ENCODE measurements around the gene TRIOBP. TPM values are rescaled to one million over a fixed set of nuclear protein-coding genes. Genes with fewer than 3 reads are reported as not detected.
A peak's percentile ranks its signal among the peaks of the same experiment; 100 is the strongest.

The TRIOBP gene
- polyA plus RNA-seq, 1 donor (not counting 4 experiments of a cell fraction or from before 2014, with no cell fraction given), result 22.2 TPM

GRCh38 chr22:37684803-37685615, 11.8 kb upstream of the TRIOBP start:
- Histone ChIP-seq H2AFZ (ENCODE audit: control insufficient read depth, low read length) (peak overlapping the region; percentile 93), H3K4me1 (ENCODE audit: control insufficient read depth, extremely low read depth, insufficient read depth, low read length) (peaks cover 35% of the 10 kb centered on the region), H3K4me3 (ENCODE audit: control insufficient read depth in 2 of 3, extremely low read depth in 1 of 3, insufficient read depth in 2 of 3, low read depth in 1 of 3, low read length in 3 of 3) (peak overlapping the region in 1 of 3 experiments; percentile 7), H3K9me3 (ENCODE audit: control insufficient read depth, low read depth, low read length) (no peaks in the 10 kb centered on the region), H3K9me1 (ENCODE audit: control insufficient read depth, extremely low read depth, insufficient read depth, low read length) (no peaks in the 10 kb centered on the region), H3K4me2 (ENCODE audit: control insufficient read depth, extremely low read depth, insufficient read depth, low read depth, low read length) (peak overlapping the region; percentile 100), H3K79me2 (ENCODE audit: control insufficient read depth, insufficient read depth, low read length) (peaks cover 11% of the 10 kb centered on the region), H3K27ac (ENCODE audit: control insufficient read depth, insufficient read depth, low read length) (peak overlapping the region; percentile 92), H4K20me1 (ENCODE audit: control insufficient read depth, extremely low read depth, insufficient read depth, low read length) (peaks cover under 1% of the 10 kb centered on the region), H3K27me3 (ENCODE audit: control insufficient read depth, extremely low read depth, insufficient read depth, low read length) (no peaks in the 10 kb centered on the region), H3K9ac (ENCODE audit: control insufficient read depth, extremely low read depth, insufficient read depth, low read length) (peak overlapping the region; percentile 36), H3K36me3 (ENCODE audit: control insufficient read depth in 2 of 2, extremely low read depth in 1 of 2, insufficient read depth in 2 of 2, low read length in 2 of 2) (peaks cover 0 to 7% of the 10 kb centered on the region in 2 experiments)
- dilution Hi-C loops (cut with MboI; ENCODE audit: extremely low pct_ligation_motif_present, low sequenced_read_pairs), result no loop called here
- no peak for TF ChIP-seq EZH2 (IDR thresholded peaks at IDR 0.05; ENCODE audit: low read length)
- no peak for TF ChIP-seq CTCF (optimal IDR thresholded peaks at IDR 0.05 in 1 of 3, IDR thresholded peaks at IDR 0.05 in 1 of 3, conservative IDR thresholded peaks at IDR 0.05 in 1 of 3; ENCODE audit: extremely low read depth in 1 of 3, insufficient read depth in 2 of 3, low read length in 3 of 3)
- DNase-seq (ENCODE audit: low read depth, low spot score) (no peak), FAIRE-seq (peak; percentile 84)

DNA sequence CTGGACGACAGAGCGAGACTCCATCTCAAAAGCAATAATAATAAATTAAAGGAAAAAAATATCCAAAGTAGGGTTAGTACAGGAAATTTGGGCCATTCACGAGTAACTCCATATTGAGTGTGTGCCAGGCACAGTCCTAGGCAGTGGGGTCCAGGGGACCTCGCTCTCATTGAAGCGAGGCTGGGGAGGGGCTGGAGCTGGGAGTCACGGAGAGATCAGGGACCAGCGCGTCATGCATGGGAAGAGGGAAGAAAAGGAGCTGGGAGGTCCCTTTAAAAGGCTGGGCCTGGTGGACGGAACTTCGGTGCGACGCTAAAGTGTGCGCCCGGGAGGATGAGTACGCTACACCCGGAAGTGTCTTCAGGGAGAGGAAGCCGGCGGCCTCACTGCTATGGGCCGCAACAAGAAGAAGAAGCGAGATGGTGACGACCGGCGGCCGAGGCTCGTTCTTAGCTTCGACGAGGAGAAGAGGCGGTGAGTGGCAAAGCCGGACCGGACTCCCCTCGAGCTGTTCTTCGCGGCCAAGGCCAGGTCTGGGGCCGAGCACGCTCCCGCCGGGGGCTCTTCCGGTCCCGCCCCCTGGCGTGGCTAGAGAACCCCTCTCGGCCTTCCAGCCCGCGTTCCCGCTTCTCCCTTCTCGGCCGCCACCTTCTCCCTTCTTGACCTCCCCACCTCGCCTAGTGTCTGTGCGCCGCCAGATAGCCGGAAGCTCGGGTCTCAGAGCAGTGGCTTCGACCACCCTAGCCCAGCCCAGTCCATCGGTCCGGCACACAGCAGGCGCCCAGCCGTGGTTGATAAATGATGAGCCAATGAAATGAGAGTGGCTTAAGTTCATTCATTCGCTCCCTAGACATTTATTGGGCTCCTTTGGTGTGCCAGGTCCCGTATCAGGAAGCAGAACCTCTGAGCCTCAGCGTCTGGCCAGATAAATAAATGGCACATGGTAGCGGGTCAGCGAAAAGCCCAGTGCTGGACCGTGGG, 10.6 kb upstream of the TRIOBP start, which contains the start of gene NOL12:
NOL12 (plus strand) TSS at position 342 of the 981 bp plus-strand sequence; CDS start at position 392, 50 bp downstream.
- Histone ChIP-seq H3K9me3 (ENCODE audit: control insufficient read depth, low read depth, low read length) (no peaks in the 10 kb centered on the region), H3K4me3 (ENCODE audit: control insufficient read depth in 2 of 3, extremely low read depth in 1 of 3, insufficient read depth in 2 of 3, low read depth in 1 of 3, low read length in 3 of 3) (peak within 1 kb of the TSS; percentile 81 to 100 (median 99)), H3K79me2 (ENCODE audit: control insufficient read depth, insufficient read depth, low read length) (peaks cover 11% of the 10 kb centered on the region), H3K9ac (ENCODE audit: control insufficient read depth, extremely low read depth, insufficient read depth, low read length) (peak within 1 kb of the TSS; percentile 95), H3K4me1 (ENCODE audit: control insufficient read depth, extremely low read depth, insufficient read depth, low read length) (peaks cover 48% of the 10 kb centered on the region), H4K20me1 (ENCODE audit: control insufficient read depth, extremely low read depth, insufficient read depth, low read length) (peaks cover 3% of the 10 kb centered on the region), H3K27ac (ENCODE audit: control insufficient read depth, insufficient read depth, low read length) (peak within 1 kb of the TSS; percentile 92), H2AFZ (ENCODE audit: control insufficient read depth, low read length) (peak within 1 kb of the TSS; percentile 93), H3K4me2 (ENCODE audit: control insufficient read depth, extremely low read depth, insufficient read depth, low read depth, low read length) (peak within 1 kb of the TSS; percentile 100), H3K27me3 (ENCODE audit: control insufficient read depth, extremely low read depth, insufficient read depth, low read length) (no peaks in the 10 kb centered on the region), H3K36me3 (ENCODE audit: control insufficient read depth in 2 of 2, extremely low read depth in 1 of 2, insufficient read depth in 2 of 2, low read length in 2 of 2) (peaks cover 2 to 12% of the 10 kb centered on the region in 2 experiments), H3K9me1 (ENCODE audit: control insufficient read depth, extremely low read depth, insufficient read depth, low read length) (peaks cover 2% of the 10 kb centered on the region)
- TF ChIP-seq EZH2 (IDR thresholded peaks at IDR 0.05; ENCODE audit: low read length), result no peak
- TF ChIP-seq CTCF (optimal IDR thresholded peaks at IDR 0.05 in 1 of 3, IDR thresholded peaks at IDR 0.05 in 1 of 3, conservative IDR thresholded peaks at IDR 0.05 in 1 of 3; ENCODE audit: extremely low read depth in 1 of 3, insufficient read depth in 2 of 3, low read length in 3 of 3), result no peak
- DNase-seq (ENCODE audit: low read depth, low spot score) (no peak), FAIRE-seq (no peak)
- dilution Hi-C loops (cut with MboI; ENCODE audit: extremely low pct_ligation_motif_present, low sequenced_read_pairs), result no loop called here
